Measurements from ENCODE around the gene ARAP2.

- TF ChIP-seq GLI2 (tag by site-specific recombination; IDR thresholded peaks at IDR 0.05; ENCODE audit: borderline replicate concordance, low read depth) = no peak
- TF ChIP-seq, protein P1, sequence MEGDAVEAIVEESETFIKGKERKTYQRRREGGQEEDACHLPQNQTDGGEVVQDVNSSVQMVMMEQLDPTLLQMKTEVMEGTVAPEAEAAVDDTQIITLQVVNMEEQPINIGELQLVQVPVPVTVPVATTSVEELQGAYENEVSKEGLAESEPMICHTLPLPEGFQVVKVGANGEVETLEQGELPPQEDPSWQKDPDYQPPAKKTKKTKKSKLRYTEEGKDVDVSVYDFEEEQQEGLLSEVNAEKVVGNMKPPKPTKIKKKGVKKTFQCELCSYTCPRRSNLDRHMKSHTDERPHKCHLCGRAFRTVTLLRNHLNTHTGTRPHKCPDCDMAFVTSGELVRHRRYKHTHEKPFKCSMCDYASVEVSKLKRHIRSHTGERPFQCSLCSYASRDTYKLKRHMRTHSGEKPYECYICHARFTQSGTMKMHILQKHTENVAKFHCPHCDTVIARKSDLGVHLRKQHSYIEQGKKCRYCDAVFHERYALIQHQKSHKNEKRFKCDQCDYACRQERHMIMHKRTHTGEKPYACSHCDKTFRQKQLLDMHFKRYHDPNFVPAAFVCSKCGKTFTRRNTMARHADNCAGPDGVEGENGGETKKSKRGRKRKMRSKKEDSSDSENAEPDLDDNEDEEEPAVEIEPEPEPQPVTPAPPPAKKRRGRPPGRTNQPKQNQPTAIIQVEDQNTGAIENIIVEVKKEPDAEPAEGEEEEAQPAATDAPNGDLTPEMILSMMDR (tag by site-specific recombination; IDR thresholded peaks at IDR 0.05) = no peak
These were observed 177.2 kb downstream of the ARAP2 start for GRCh38 chr4:36067116-36067515.

All from HEK293 (cell line).